Gastrocnemius medialis (tissue), 4 donors: Measurements from ENCODE around the gene NTN1. TPM values are rescaled to one million over a fixed set of nuclear protein-coding genes. Genes with fewer than 3 reads are reported as not detected.

ENCODE experiments used
- ATAC-seq, 2 donors: fragments of 150-250 bp; one replicate each; pipeline ENCODE4 v1.9.1; 2016
- DNase-seq, 2 donors: peaks; one replicate each; pipeline ENCODE4 v3.0.0-alpha.2; 2019
- H3K27ac ChIP-seq, 4 donors: fragments of 200-600 bp; sonication (generic); 1 replicate in 1 of 4; 2 replicates in 3 of 4; pipeline ENCODE4 v1.5.1; 2016 to 2018; ENCODE audit warnings: mild to moderate bottlenecking in 2 of 4, moderate library complexity in 1 of 4
- H3K27me3 ChIP-seq, 3 donors: fragments of 200-600 bp; sonication (generic) in 2 of 3; 1 replicate in 1 of 3; 2 replicates in 2 of 3; pipeline versions ENCODE4 v1.5.1 to v1.6.0; 2016 to 2019; ENCODE audit warnings: mild to moderate bottlenecking in 1 of 3, moderate library complexity in 1 of 3
- H3K36me3 ChIP-seq, 2 donors: fragments of 200-600 bp; sonication (generic) in 1 of 2; one replicate each; pipeline ENCODE4 v1.5.1; 2017 to 2018
- H3K4me1 ChIP-seq, 2 donors: fragments of 200-600 bp; sonication (generic) in 1 of 2; one replicate each; pipeline ENCODE4 v1.5.1; 2016 to 2017; ENCODE audit warnings: mild to moderate bottlenecking in 2 of 2
- H3K4me3 ChIP-seq, 4 donors: fragments of 200-600 bp; sonication (generic) in 3 of 4; 1 replicate in 1 of 4; 2 replicates in 3 of 4; pipeline ENCODE4 v1.5.1; 2016 to 2019; ENCODE audit warnings: mild to moderate bottlenecking in 2 of 4
- H3K9me3 ChIP-seq, 3 donors: fragments of 200-600 bp; sonication (generic) in 2 of 3; 1 replicate in 1 of 3; 2 replicates in 2 of 3; pipeline ENCODE4 v1.5.1; 2016 to 2019
- POLR2A ChIP-seq, 2 donors: fragments of 450-650 bp; IDR thresholded peaks; one replicate each; pipeline ENCODE4 v1.6.1; 2017; ENCODE audit warnings: antibody characterized with exemption in 2 of 2, mild to moderate bottlenecking in 2 of 2, moderate library complexity in 2 of 2
- in situ Hi-C, 4 donors: fragments of 200-750 bp; cut with MboI; loops; one replicate each; pipeline versions ENCODE4 v1.15.0 to v1.8.0; 2017; ENCODE audit warnings: low sequenced_read_pairs in 4 of 4
- intact Hi-C: fragments of 100-400 bp; cut with DNase I; formaldehyde crosslinking; loops from one replicate; pipeline ENCODE4 v1.15.1; 2023; ENCODE audit warnings: low total_unique reads
- total RNA-seq, 4 donors: library from RNA; depleted of rRNA; stranded (reverse); fragments of >200 nt; gene quantifications; one replicate each; pipeline versions ENCODE4 v1.1.0 to v1.2.3, GENCODE V29; 2016
- TF ChIP-seq, protein P1 (sequence below), 5 experiments: fragments of 450-650 bp in 3 of 5; fragments of 200-600 bp in 2 of 5; sonication (generic) in 2 of 5; IDR thresholded peaks in 4 of 5; conservative IDR thresholded peaks in 1 of 5; 1 replicate in 4 of 5; 2 replicates in 1 of 5; pipeline ENCODE4 v1.5.1; 2016 to 2019; ENCODE audit warnings: antibody characterized with exemption in 5 of 5, mild to moderate bottlenecking in 3 of 5, moderate library complexity in 3 of 5

NTN1 gene
- total RNA-seq, 4 donors from 2014 or later = 0.76 to 4.1 (median 1.2) TPM

GRCh38 chr17:9009096-9009495, 12.2 kb upstream of the NTN1 start:
- H3K9me3 ChIP-seq = no peaks in the 10 kb centered on the region
- TF ChIP-seq POLR2A (IDR thresholded peaks at IDR 0.05) = no peak
- TF ChIP-seq, protein P1, sequence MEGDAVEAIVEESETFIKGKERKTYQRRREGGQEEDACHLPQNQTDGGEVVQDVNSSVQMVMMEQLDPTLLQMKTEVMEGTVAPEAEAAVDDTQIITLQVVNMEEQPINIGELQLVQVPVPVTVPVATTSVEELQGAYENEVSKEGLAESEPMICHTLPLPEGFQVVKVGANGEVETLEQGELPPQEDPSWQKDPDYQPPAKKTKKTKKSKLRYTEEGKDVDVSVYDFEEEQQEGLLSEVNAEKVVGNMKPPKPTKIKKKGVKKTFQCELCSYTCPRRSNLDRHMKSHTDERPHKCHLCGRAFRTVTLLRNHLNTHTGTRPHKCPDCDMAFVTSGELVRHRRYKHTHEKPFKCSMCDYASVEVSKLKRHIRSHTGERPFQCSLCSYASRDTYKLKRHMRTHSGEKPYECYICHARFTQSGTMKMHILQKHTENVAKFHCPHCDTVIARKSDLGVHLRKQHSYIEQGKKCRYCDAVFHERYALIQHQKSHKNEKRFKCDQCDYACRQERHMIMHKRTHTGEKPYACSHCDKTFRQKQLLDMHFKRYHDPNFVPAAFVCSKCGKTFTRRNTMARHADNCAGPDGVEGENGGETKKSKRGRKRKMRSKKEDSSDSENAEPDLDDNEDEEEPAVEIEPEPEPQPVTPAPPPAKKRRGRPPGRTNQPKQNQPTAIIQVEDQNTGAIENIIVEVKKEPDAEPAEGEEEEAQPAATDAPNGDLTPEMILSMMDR (IDR thresholded peaks at IDR 0.05 in 4 of 5, conservative IDR thresholded peaks at IDR 0.05 in 1 of 5) = no peak
- no peaks in the 10 kb centered on the region for H3K36me3 ChIP-seq
- no peak for DNase-seq
- no peak for ATAC-seq
- no peaks in the 10 kb centered on the region for H3K4me1 ChIP-seq
- H3K27ac ChIP-seq = no peak overlapping the region
- peaks cover 16 to 19% (median 16%) of the 10 kb centered on the region in 3 donors for H3K27me3 ChIP-seq
- H3K4me3 ChIP-seq = no peak overlapping the region
- intact Hi-C loops = no loop called here
- in situ Hi-C loops = no loop called here

GRCh38 chr17:9009737-9010136, 11.6 kb upstream of the NTN1 start:
- peaks cover 10 to 13% (median 10%) of the 10 kb centered on the region in 3 donors for H3K27me3 ChIP-seq
- H3K4me1 ChIP-seq = no peaks in the 10 kb centered on the region
- H3K27ac ChIP-seq = no peak overlapping the region
- DNase-seq (no peak), ATAC-seq (no peak)
- TF ChIP-seq POLR2A (IDR thresholded peaks at IDR 0.05) = no peak
- TF ChIP-seq, protein P1 (IDR thresholded peaks at IDR 0.05 in 4 of 5, conservative IDR thresholded peaks at IDR 0.05 in 1 of 5) = no peak
- no peak overlapping the region for H3K4me3 ChIP-seq
- H3K9me3 ChIP-seq = no peaks in the 10 kb centered on the region
- intact Hi-C loops (no loop called here), in situ Hi-C loops (no loop called here)
- H3K36me3 ChIP-seq = no peaks in the 10 kb centered on the region

DNA sequence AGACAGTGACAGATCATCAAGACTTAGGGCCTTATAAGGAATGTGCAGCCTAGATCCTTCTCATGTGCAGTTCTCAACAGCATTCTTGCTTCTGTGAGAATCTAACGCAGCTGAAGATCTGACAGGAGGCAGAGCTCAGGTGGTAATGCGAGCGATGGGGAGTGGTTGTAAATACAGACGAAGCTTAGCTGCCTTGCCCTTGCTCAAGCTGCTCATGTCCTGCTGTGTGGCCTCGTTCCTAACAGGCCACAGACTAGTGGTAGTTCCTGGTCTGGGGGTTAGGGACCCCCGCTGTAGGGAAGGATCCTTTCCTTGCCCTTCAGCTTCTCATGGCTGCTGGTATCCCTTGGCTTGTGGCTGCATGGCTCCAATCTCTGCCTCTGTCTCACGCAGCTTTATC, 10.3 kb upstream of the NTN1 start:
- ATAC-seq (no peak), DNase-seq (no peak)
- in situ Hi-C loops = no loop called here
- Histone ChIP-seq H3K4me3 (no peak overlapping the region), H3K27ac (no peak overlapping the region), H3K4me1 (no peaks in the 10 kb centered on the region), H3K9me3 (no peaks in the 10 kb centered on the region), H3K27me3 (peaks cover 3 to 4% (median 3%) of the 10 kb centered on the region in 3 donors), H3K36me3 (no peaks in the 10 kb centered on the region)
- intact Hi-C loops = no loop called here
- no peak for TF ChIP-seq POLR2A (IDR thresholded peaks at IDR 0.05)
- TF ChIP-seq, protein P1 (IDR thresholded peaks at IDR 0.05 in 4 of 5, conservative IDR thresholded peaks at IDR 0.05 in 1 of 5) = no peak

DNA sequence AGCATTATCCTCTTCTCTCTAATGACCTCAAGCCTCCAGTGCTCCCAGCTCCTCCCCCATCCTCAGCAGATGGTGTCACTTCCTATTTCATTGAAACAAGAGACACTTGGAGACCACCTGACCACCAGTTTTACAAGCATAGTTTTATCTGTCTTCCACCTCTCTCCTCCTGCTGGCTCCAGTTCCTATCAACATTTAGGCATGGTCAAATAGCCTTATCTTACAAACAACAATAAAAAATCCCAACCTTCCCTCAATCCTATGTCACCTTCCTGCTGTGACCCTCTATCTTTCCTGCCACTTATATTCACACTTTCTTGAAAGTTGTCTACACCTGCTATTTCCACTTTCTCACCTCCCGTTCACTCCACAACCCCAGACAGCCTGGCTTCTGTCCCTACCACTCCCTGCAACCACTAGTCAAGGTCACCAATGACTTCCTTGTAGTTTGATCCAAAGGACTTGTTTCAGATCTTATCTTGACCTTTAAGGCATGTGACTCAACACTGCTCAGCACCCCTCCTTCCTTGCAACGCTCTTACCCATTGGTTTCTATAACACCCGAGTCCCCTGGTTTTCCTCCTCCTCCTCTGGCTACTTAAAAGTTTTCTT, 4.3 kb upstream of the NTN1 start:
- H3K4me3 ChIP-seq = no peak overlapping the region
- peaks cover 0 to 3% of the 10 kb centered on the region in 2 donors for H3K4me1 ChIP-seq
- H3K36me3 ChIP-seq = no peaks in the 10 kb centered on the region
- ATAC-seq (no peak), DNase-seq (no peak)
- H3K27ac ChIP-seq = no peak overlapping the region
- H3K27me3 ChIP-seq = peaks cover 0 to 3% (median 0%) of the 10 kb centered on the region in 3 donors
- intact Hi-C loops (no loop called here), in situ Hi-C loops (no loop called here)
- no peaks in the 10 kb centered on the region for H3K9me3 ChIP-seq
- TF ChIP-seq, protein P1 (IDR thresholded peaks at IDR 0.05 in 4 of 5, conservative IDR thresholded peaks at IDR 0.05 in 1 of 5) = no peak
- TF ChIP-seq POLR2A (IDR thresholded peaks at IDR 0.05) = no peak

GRCh38 chr17:9018726-9019125, 2.6 kb upstream of the NTN1 start:
- Histone ChIP-seq H3K36me3 (no peaks in the 10 kb centered on the region), H3K27me3 (peaks cover 10 to 12% (median 12%) of the 10 kb centered on the region in 3 donors), H3K4me3 (no peak overlapping the region), H3K27ac (no peak overlapping the region), H3K4me1 (peaks cover 0 to 9% of the 10 kb centered on the region in 2 donors), H3K9me3 (no peaks in the 10 kb centered on the region)
- ATAC-seq (no peak), DNase-seq (no peak)
- in situ Hi-C loops = no loop called here
- TF ChIP-seq, protein P1 (IDR thresholded peaks at IDR 0.05 in 4 of 5, conservative IDR thresholded peaks at IDR 0.05 in 1 of 5) = no peak
- no peak for TF ChIP-seq POLR2A (IDR thresholded peaks at IDR 0.05)
- intact Hi-C loops = no loop called here
